K562 (cell line): ENCODE data around the gene ARMC9. TPM values are rescaled to one million over a fixed set of nuclear protein-coding genes. Genes with fewer than 3 reads are reported as not detected.
A peak's percentile ranks its signal among the peaks of the same experiment; 100 is the strongest.

Source experiments
- CHCHD3 ChIP-seq: fragments of 250-450 bp; sonication (Bioruptor Pico); IDR thresholded peaks from 2 replicates; pipeline ENCODE4 v2.1.2; 2022; ENCODE audit warnings: mild to moderate bottlenecking
- CHD2 ChIP-seq: IDR thresholded peaks from 2 replicates; pipeline ENCODE4 v1.6.1; 2011; ENCODE audit warnings: low read depth, low read length
- E2F3 ChIP-seq: fragments of 250-450 bp; sonication (Bioruptor Pico); IDR thresholded peaks from 2 replicates; pipeline ENCODE4 v1.4.0; 2020; ENCODE audit warnings: mild to moderate bottlenecking
- NRF1 ChIP-seq, 2 experiments: fragments of 450-650 bp; IDR thresholded peaks in 1 of 2; conservative IDR thresholded peaks in 1 of 2; 2 replicates each; pipeline ENCODE4 v1.6.1; 2014; ENCODE audit warnings: mild to moderate bottlenecking in 2 of 2
- RAD21 ChIP-seq, 2 experiments: fragments of 250-450 bp in 1 of 2; fragments of 450-650 bp in 1 of 2; sonication (Bioruptor Pico) in 1 of 2; formaldehyde crosslinking in 1 of 2; IDR thresholded peaks in 1 of 2; conservative IDR thresholded peaks in 1 of 2; 2 replicates each; pipeline versions ENCODE4 v1.4.0 to v1.8.0; 2020 to 2022; ENCODE audit warnings: mild to moderate bottlenecking in 2 of 2, moderate library complexity in 1 of 2
- RHOXF2B ChIP-seq: fragments of 250-450 bp; sonication (Bioruptor Pico); conservative IDR thresholded peaks from 2 replicates; pipeline ENCODE4 v1.5.1; 2021
- polyA plus RNA-seq, 8 experiments: library from polyadenylated mRNA; depleted of rRNA in 4 of 8; stranded (reverse) in 5 of 8; unstranded in 3 of 8; fragments of >200 nt; fragmentation: Nextera tagmentation in 2 of 8; fragmentation: Illumina TruSeq in 1 of 8; extraction: Ambion mirVana in 2 of 8; extraction: Trizol in 1 of 8; gene quantifications; 2 replicates each; pipeline versions ENCODE4 v1.2.1 to v1.2.3, GENCODE V29; 2011 to 2014; ENCODE audit warnings: inconsistent platforms in 1 of 8, missing spikeins in 1 of 8
- total RNA-seq, 7 experiments: library from RNA; depleted of rRNA in 6 of 7; stranded (reverse); fragments of >200 nt in 6 of 7; fragmentation: Illumina TruSeq in 2 of 7; extraction: Trizol in 2 of 7; gene quantifications; 2 replicates each; pipeline versions ENCODE4 v1.2.1 to v1.2.3, GENCODE V29; 2011 to 2021; ENCODE audit warnings: low replicate concordance in 1 of 7
- TF ChIP-seq, protein P1 (sequence below), 3 experiments: IDR thresholded peaks in 2 of 3; conservative IDR thresholded peaks in 1 of 3; 2 replicates each; pipeline ENCODE4 v1.5.1; 2011 to 2012; ENCODE audit warnings: low read length in 3 of 3, mild to moderate bottlenecking in 3 of 3, control low read depth in 2 of 3, improper control_type of control experiment in 1 of 3, inconsistent platforms in 1 of 3, low read depth in 1 of 3, mixed read lengths in 1 of 3, moderate library complexity in 1 of 3; ENCODE audit not compliant: insufficient read depth in 2 of 3
- TF ChIP-seq, protein P2 (sequence below): sonication (generic); formaldehyde crosslinking; IDR thresholded peaks from 2 replicates; pipeline ENCODE4 v1.8.1; 2023; ENCODE audit warnings: mild to moderate bottlenecking, missing genetic modification reagents

The ARMC9 gene
- total and polyA plus RNA-seq, 9 of the 15 experiments (the other 6 are each of a cell fraction or from before 2014, with no cell fraction given): 0.36 to 2.3 (median 1.1) TPM

DNA sequence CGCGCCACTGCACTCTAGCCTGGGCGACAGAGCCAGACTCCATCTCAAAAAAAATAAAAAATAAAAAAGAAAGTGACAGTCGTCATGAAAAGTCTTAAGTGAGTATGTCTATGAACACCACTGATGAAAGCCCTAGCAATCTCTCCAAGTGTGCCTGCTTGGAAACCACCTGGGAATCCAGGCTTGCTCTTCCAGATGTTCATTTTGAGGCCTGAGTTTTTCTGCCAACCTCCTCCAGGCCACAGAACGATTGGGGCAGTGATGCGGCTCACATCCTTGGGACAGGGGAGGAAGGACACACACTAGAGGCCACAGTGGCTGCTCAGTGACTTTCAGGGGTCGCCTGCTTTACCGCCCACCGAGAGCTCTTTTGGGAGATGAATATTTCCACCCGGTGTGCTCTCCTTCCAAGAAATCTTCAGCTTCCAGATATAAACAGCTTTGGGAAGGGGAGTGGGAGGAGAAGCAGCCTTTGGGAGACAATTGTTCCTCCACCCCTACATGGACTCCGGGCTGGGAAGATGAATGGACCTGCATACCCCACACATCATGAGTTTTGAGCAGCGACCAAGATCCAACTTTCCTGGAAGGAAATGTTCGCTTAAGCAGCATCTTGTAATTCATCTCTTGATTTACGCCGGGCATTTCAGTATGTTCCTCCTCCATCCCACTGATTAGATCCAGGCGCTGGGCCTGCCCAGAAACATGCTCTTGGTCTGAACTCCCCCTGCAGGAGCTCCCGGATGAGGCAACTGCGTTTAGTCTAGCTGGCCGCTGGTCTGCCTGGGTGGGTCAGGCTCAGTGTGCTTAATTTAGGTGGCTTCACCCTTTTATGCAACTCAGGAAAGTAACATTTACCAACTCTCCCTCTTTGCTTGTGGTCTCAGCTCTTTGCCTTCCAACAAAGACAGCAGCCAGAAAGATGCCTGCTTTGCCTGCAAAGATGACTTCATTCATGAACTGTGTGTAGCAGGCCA is 6.2 kb upstream of the ARMC9 start (continued):
- TF ChIP-seq RHOXF2B (CRISPR knock-in tag) (no peak), E2F3 (no peak), CHD2 (no peak), NRF1 (conservative IDR thresholded peaks at IDR 0.05 in 1 of 2, IDR thresholded peaks at IDR 0.05 in 1 of 2) (peak in 1 of 2 experiments; percentile 11; a peak in 2 of 4 replicates), CHCHD3 (no peak), RAD21 (CRISPR knock-in tag; conservative IDR thresholded peaks at IDR 0.05 in 1 of 2, IDR thresholded peaks at IDR 0.05 in 1 of 2) (peak; percentile 48 to 69; a peak in 3 of 4 replicates)
- TF ChIP-seq, protein P1, sequence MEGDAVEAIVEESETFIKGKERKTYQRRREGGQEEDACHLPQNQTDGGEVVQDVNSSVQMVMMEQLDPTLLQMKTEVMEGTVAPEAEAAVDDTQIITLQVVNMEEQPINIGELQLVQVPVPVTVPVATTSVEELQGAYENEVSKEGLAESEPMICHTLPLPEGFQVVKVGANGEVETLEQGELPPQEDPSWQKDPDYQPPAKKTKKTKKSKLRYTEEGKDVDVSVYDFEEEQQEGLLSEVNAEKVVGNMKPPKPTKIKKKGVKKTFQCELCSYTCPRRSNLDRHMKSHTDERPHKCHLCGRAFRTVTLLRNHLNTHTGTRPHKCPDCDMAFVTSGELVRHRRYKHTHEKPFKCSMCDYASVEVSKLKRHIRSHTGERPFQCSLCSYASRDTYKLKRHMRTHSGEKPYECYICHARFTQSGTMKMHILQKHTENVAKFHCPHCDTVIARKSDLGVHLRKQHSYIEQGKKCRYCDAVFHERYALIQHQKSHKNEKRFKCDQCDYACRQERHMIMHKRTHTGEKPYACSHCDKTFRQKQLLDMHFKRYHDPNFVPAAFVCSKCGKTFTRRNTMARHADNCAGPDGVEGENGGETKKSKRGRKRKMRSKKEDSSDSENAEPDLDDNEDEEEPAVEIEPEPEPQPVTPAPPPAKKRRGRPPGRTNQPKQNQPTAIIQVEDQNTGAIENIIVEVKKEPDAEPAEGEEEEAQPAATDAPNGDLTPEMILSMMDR (IDR thresholded peaks at IDR 0.05 in 2 of 3, conservative IDR thresholded peaks at IDR 0.05 in 1 of 3; ENCODE audit: insufficient read depth in 2 of 3, low read depth in 1 of 3, low read length in 3 of 3): peak; percentile 63 to 67 (median 66)
- TF ChIP-seq, protein P2, sequence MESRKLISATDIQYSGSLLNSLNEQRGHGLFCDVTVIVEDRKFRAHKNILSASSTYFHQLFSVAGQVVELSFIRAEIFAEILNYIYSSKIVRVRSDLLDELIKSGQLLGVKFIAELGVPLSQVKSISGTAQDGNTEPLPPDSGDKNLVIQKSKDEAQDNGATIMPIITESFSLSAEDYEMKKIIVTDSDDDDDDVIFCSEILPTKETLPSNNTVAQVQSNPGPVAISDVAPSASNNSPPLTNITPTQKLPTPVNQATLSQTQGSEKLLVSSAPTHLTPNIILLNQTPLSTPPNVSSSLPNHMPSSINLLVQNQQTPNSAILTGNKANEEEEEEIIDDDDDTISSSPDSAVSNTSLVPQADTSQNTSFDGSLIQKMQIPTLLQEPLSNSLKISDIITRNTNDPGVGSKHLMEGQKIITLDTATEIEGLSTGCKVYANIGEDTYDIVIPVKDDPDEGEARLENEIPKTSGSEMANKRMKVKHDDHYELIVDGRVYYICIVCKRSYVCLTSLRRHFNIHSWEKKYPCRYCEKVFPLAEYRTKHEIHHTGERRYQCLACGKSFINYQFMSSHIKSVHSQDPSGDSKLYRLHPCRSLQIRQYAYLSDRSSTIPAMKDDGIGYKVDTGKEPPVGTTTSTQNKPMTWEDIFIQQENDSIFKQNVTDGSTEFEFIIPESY (CRISPR knock-in tag): no peak
